IMR-90 (cell line): ENCODE measurements around the gene MIER3. TPM values are rescaled to one million over a fixed set of nuclear protein-coding genes. Genes with fewer than 3 reads are reported as not detected.

Experiments used
- ATAC-seq: fragments of 200-7000 bp; cut with Tn5 transposase; 2 replicates; pipeline ENCODE4 v1.9.1; 2020; ENCODE audit warnings: low read depth, mild to moderate bottlenecking, moderate library complexity
- BruUV-seq: library from RNA; stranded (reverse); fragments of 400-500 nt; replicated peaks from 2 replicates; lab custom pipeline; 2021; lab: Mats Ljungman, UMichigan
- CTCF ChIA-PET: fragments of 300-600 bp; formaldehyde crosslinking; extraction: SDS; loops from one replicate; lab custom pipeline; 2021; ENCODE audit warnings: antibody characterized with exemption; lab: Yijun Ruan, JAX
- POLR2A ChIA-PET: fragments of 300-600 bp; sonication (Branson Sonifier 250); formaldehyde crosslinking; loops from one replicate; lab custom pipeline; 2022; ENCODE audit warnings: antibody characterized with exemption; ENCODE audit not compliant: unreplicated experiment; lab: Charles Lee
- DNase-seq: peaks from one replicate; pipeline ENCODE4 v3.0.0; 2013
- H2AFZ ChIP-seq: replicated peaks from 2 replicates; pipeline ENCODE3; 2013; ENCODE audit warnings: low read length, mild to moderate bottlenecking; ENCODE audit not compliant: poor library complexity
- H2AK5ac ChIP-seq: 2 replicates; pipeline ENCODE4 v1.6.1; 2013; ENCODE audit warnings: low read depth, low read length, inconsistent platforms
- H2AK9ac ChIP-seq: replicated peaks from 2 replicates; pipeline ENCODE3; 2013; ENCODE audit warnings: mild to moderate bottlenecking, low read depth, low read length, moderate library complexity; ENCODE audit not compliant: poor library complexity
- H2BK120ac ChIP-seq: 2 replicates; pipeline ENCODE4 v1.6.1; 2013; ENCODE audit warnings: low read depth, low read length, inconsistent platforms
- H2BK15ac ChIP-seq: 3 replicates; pipeline ENCODE4 v1.6.1; 2013; ENCODE audit warnings: low read depth, low read length, inconsistent platforms
- H2BK20ac ChIP-seq: 2 replicates; pipeline ENCODE4 v1.6.1; 2013; ENCODE audit warnings: low read depth, mild to moderate bottlenecking, inconsistent platforms, low read length, moderate library complexity
- H2BK5ac ChIP-seq: 2 replicates; pipeline ENCODE4 v1.6.1; 2013; ENCODE audit warnings: mild to moderate bottlenecking, low read depth, low read length, inconsistent platforms; ENCODE audit not compliant: poor library complexity, severe bottlenecking
- H3K14ac ChIP-seq: replicated peaks from 2 replicates; pipeline ENCODE4 v1.6.1; 2013; ENCODE audit warnings: low read depth, low read length, inconsistent platforms
- H3K18ac ChIP-seq: 2 replicates; pipeline ENCODE4 v1.6.1; 2013; ENCODE audit warnings: low read depth, low read length, control low read depth
- H3K23ac ChIP-seq: 2 replicates; pipeline ENCODE4 v1.6.1; 2013; ENCODE audit warnings: low read depth, low read length, inconsistent platforms
- H3K27ac ChIP-seq: 2 replicates; pipeline ENCODE4 v1.5.1; 2013; ENCODE audit warnings: mild to moderate bottlenecking, control low read depth, low read length; ENCODE audit not compliant: insufficient read depth
- H3K27me3 ChIP-seq: 2 replicates; pipeline ENCODE4 v1.6.1; 2013; ENCODE audit warnings: low read length; ENCODE audit not compliant: control insufficient read depth, insufficient read depth
- H3K36me3 ChIP-seq: 2 replicates; pipeline ENCODE4 v1.6.1; 2013; ENCODE audit warnings: low read length, mixed read lengths; ENCODE audit not compliant: control insufficient read depth, insufficient read depth
- H3K4ac ChIP-seq: 2 replicates; pipeline ENCODE4 v1.6.1; 2013; ENCODE audit warnings: low read depth, low read length, inconsistent platforms
- H3K4me1 ChIP-seq: 2 replicates; pipeline ENCODE4 v1.6.1; 2013; ENCODE audit warnings: low read length, mixed read lengths; ENCODE audit not compliant: control insufficient read depth, insufficient read depth
- H3K4me2 ChIP-seq: 2 replicates; pipeline ENCODE4 v1.6.1; 2013; ENCODE audit warnings: low read depth, mild to moderate bottlenecking, control low read depth, low read length, moderate library complexity
- H3K4me3 ChIP-seq: 2 replicates; pipeline ENCODE4 v1.5.1; 2013; ENCODE audit warnings: low read depth, mild to moderate bottlenecking, control low read depth, low read length, moderate library complexity; ENCODE audit not compliant: insufficient read depth
- H3K56ac ChIP-seq: 2 replicates; pipeline ENCODE4 v1.6.1; 2013; ENCODE audit warnings: low read length, inconsistent platforms; ENCODE audit not compliant: insufficient read depth; ENCODE audit errors: extremely low read depth
- H3K79me1 ChIP-seq, 2 experiments: 2 replicates each; pipeline ENCODE4 v1.6.1; 2013; ENCODE audit warnings: low read length in 2 of 2, inconsistent platforms in 1 of 2, low read depth in 1 of 2
- H3K9ac ChIP-seq: 2 replicates; pipeline ENCODE4 v1.6.1; 2013; ENCODE audit warnings: low read depth, low read length, control low read depth
- H3K9me1 ChIP-seq: 2 replicates; pipeline ENCODE4 v1.6.1; 2013; ENCODE audit warnings: low read length, inconsistent platforms; ENCODE audit not compliant: insufficient read depth
- H3K9me3 ChIP-seq: 2 replicates; pipeline ENCODE4 v1.6.1; 2013; ENCODE audit warnings: low read length; ENCODE audit not compliant: control insufficient read depth, insufficient read depth
- H4K20me1 ChIP-seq: 2 replicates; pipeline ENCODE4 v1.6.1; 2013; ENCODE audit warnings: low read length, inconsistent platforms; ENCODE audit not compliant: insufficient read depth
- H4K5ac ChIP-seq: 2 replicates; pipeline ENCODE4 v1.6.1; 2013; ENCODE audit warnings: mild to moderate bottlenecking, low read depth, low read length, control low read depth
- H4K8ac ChIP-seq, 2 experiments: 2 replicates each; pipeline ENCODE4 v1.6.1; 2013; ENCODE audit warnings: low read depth in 2 of 2, low read length in 2 of 2, control low read depth in 1 of 2, inconsistent platforms in 1 of 2
- H4K91ac ChIP-seq: 2 replicates; pipeline ENCODE4 v1.6.1; 2013; ENCODE audit warnings: low read depth, low read length, inconsistent platforms; ENCODE audit not compliant: insufficient read depth
- BHLHE40 ChIP-seq: fragments of 150-350 bp; IDR thresholded peaks from 2 replicates; pipeline ENCODE4 v1.6.1; 2016; ENCODE audit warnings: mild to moderate bottlenecking, low read depth, low read length
- CEBPB ChIP-seq: IDR thresholded peaks from 2 replicates; pipeline ENCODE4 v1.6.1; 2012; ENCODE audit warnings: low read depth, low read length, improper control_type of control experiment
- CHD1 ChIP-seq: IDR thresholded peaks from 2 replicates; pipeline ENCODE4 v1.6.1; 2012; ENCODE audit warnings: low read depth, low read length, improper control_type of control experiment
- FOS ChIP-seq: fragments of 150-350 bp; IDR thresholded peaks from 2 replicates; pipeline ENCODE4 v1.6.1; 2016; ENCODE audit warnings: low read depth, low read length
- MAFK ChIP-seq: IDR thresholded peaks from 2 replicates; pipeline ENCODE4 v1.6.1; 2012; ENCODE audit warnings: low read depth, low read length, improper control_type of control experiment
- MAZ ChIP-seq: IDR thresholded peaks from 2 replicates; pipeline ENCODE4 v1.6.1; 2012; ENCODE audit warnings: low read depth, mild to moderate bottlenecking, low read length, improper control_type of control experiment, moderate library complexity, borderline replicate concordance
- MXI1 ChIP-seq: IDR thresholded peaks from 2 replicates; pipeline ENCODE4 v1.6.1; 2012; ENCODE audit warnings: low read depth, mild to moderate bottlenecking, low read length, moderate library complexity, borderline replicate concordance
- NFE2L2 ChIP-seq: fragments of 150-350 bp; IDR thresholded peaks from 2 replicates; pipeline ENCODE4 v1.6.1; 2016; ENCODE audit warnings: low read depth, mild to moderate bottlenecking, low read length
- POLR2A ChIP-seq: IDR thresholded peaks from 2 replicates; pipeline ENCODE4 v1.6.1; 2012; ENCODE audit warnings: mild to moderate bottlenecking, low read depth, low read length
- RAD21 ChIP-seq: IDR thresholded peaks from 2 replicates; pipeline ENCODE4 v1.6.1; 2012; ENCODE audit warnings: low read length, improper control_type of control experiment
- RCOR1 ChIP-seq: IDR thresholded peaks from 2 replicates; pipeline ENCODE4 v1.6.1; 2012; ENCODE audit warnings: mild to moderate bottlenecking, low read length, improper control_type of control experiment; ENCODE audit not compliant: insufficient replicate concordance
- RFX5 ChIP-seq: IDR thresholded peaks from 2 replicates; pipeline ENCODE4 v1.8.0; 2012; ENCODE audit warnings: low read depth, mild to moderate bottlenecking, low read length, moderate library complexity
- SMC3 ChIP-seq: fragments of 150-350 bp; IDR thresholded peaks from 2 replicates; pipeline ENCODE4 v1.6.1; 2016; ENCODE audit warnings: low read depth, mild to moderate bottlenecking, antibody characterized with exemption, low read length, moderate library complexity
- WGBS, 2 experiments: methylation state at CpG; one replicate each; pipeline versions ENCODE4 v1.1.5 to v1.1.7; 2013; ENCODE audit warnings: missing lambda C conversion rate in 2 of 2; ENCODE audit not compliant: insufficient read length in 1 of 2; ENCODE audit errors: extremely low coverage in 2 of 2; 5-methylcytosine and 5-hydroxymethylcytosine counted together
- dilution Hi-C: fragments of 300-500 bp; cut with HindIII; formaldehyde crosslinking; loops from one replicate; pipeline ENCODE4 v1.14.3; 2018; ENCODE audit warnings: low sequenced_read_pairs; ENCODE audit not compliant: unreplicated experiment
- in situ Hi-C: fragments of 300-500 bp; cut with MboI; formaldehyde crosslinking; loops from 3 replicates; pipeline ENCODE4 v1.14.3; 2019; ENCODE audit warnings: low sequenced_read_pairs, inconsistent platforms, mixed read lengths
- intact Hi-C: fragments of 100-400 bp; cut with micrococcal nuclease; formaldehyde crosslinking; loops from 2 replicates; pipeline ENCODE4 v1.10.0; 2022
- polyA plus RNA-seq, 3 experiments: library from polyadenylated mRNA; depleted of rRNA; stranded (reverse); fragments of >200 nt; gene quantifications; 2 replicates each; pipeline ENCODE4 v1.2.3, GENCODE V29; 2012; ENCODE audit warnings: low replicate concordance in 1 of 3
- total RNA-seq: library from RNA; depleted of rRNA; stranded (reverse); fragments of >200 nt; gene quantifications from 2 replicates; pipeline ENCODE4 v1.2.3, GENCODE V29; 2012
- TF ChIP-seq, protein P1 (sequence below): conservative IDR thresholded peaks from 2 replicates; pipeline ENCODE4 v1.5.1; 2012; ENCODE audit warnings: mild to moderate bottlenecking, low read depth, low read length, improper control_type of control experiment
- TF ChIP-seq, protein P2 (sequence below): fragments of 150-350 bp; IDR thresholded peaks from 2 replicates; pipeline ENCODE4 v1.6.1; 2016; ENCODE audit warnings: low read depth, mild to moderate bottlenecking, low read length, moderate library complexity, borderline replicate concordance
- TF ChIP-seq, protein P3 (sequence below): fragments of 150-350 bp; IDR thresholded peaks from 2 replicates; pipeline ENCODE4 v1.6.1; 2017; ENCODE audit warnings: mild to moderate bottlenecking, antibody characterized with exemption, low read length, low read depth

The MIER3 gene
- total and polyA plus RNA-seq, 2 of the 4 experiments (the other 2 are of a cell fraction), result 6.4 to 22.9 TPM

DNA sequence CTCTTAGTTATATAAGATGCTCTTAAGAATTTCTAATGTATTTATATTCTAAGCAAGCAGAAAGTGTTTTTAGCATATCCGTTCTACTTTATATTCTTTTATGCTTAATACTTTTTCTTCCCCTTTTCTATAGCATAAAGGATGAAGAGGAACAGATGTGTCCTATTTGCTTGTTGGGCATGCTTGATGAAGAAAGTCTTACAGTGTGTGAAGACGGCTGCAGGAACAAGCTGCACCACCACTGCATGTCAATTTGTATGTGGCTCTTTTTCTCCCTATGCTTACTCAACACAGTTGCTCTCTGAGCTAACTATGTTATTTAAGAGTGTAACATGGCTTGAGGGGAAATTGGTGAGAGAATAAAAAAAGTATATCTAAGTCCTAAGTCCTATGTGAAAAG, 80.1 kb downstream of the MIER3 start:
- Histone ChIP-seq H3K27me3 (no peaks in the 10 kb centered on the region), H2BK20ac (no peak overlapping the region), H3K23ac (no peak overlapping the region), H3K56ac (no peak overlapping the region), H3K79me1 (peaks cover 6 to 12% of the 10 kb centered on the region in 2 experiments), H3K9ac (no peak overlapping the region), H4K8ac (no peak overlapping the region), H4K20me1 (no peaks in the 10 kb centered on the region; the same call in 1 of the 2 replicates), H3K4ac (no peak overlapping the region), H2AK5ac (no peak overlapping the region), H2AK9ac (no peak overlapping the region), H3K4me2 (no peak overlapping the region), H3K9me3 (no peaks in the 10 kb centered on the region), H2BK15ac (no peak overlapping the region), H3K36me3 (peaks cover 33% of the 10 kb centered on the region), H3K9me1 (no peaks in the 10 kb centered on the region; the same call in 1 of the 2 replicates), H2AFZ (no peak overlapping the region), H3K27ac (no peak overlapping the region), H3K4me3 (no peak overlapping the region), H3K4me1 (no peaks in the 10 kb centered on the region), H4K5ac (no peak overlapping the region), H3K18ac (no peak overlapping the region), H2BK120ac (no peak overlapping the region), H4K91ac (no peak overlapping the region), H2BK5ac (no peak overlapping the region), H3K14ac (no peak overlapping the region)
- dilution Hi-C loops, result no loop called here
- TF ChIP-seq, protein P1, sequence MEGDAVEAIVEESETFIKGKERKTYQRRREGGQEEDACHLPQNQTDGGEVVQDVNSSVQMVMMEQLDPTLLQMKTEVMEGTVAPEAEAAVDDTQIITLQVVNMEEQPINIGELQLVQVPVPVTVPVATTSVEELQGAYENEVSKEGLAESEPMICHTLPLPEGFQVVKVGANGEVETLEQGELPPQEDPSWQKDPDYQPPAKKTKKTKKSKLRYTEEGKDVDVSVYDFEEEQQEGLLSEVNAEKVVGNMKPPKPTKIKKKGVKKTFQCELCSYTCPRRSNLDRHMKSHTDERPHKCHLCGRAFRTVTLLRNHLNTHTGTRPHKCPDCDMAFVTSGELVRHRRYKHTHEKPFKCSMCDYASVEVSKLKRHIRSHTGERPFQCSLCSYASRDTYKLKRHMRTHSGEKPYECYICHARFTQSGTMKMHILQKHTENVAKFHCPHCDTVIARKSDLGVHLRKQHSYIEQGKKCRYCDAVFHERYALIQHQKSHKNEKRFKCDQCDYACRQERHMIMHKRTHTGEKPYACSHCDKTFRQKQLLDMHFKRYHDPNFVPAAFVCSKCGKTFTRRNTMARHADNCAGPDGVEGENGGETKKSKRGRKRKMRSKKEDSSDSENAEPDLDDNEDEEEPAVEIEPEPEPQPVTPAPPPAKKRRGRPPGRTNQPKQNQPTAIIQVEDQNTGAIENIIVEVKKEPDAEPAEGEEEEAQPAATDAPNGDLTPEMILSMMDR, result no peak
- TF ChIP-seq MAZ (no peak), RFX5 (no peak), FOS (no peak), SMC3 (no peak), CHD1 (no peak), RAD21 (no peak), NFE2L2 (no peak), RCOR1 (no peak), POLR2A (no peak), MAFK (no peak), MXI1 (no peak), BHLHE40 (no peak), CEBPB (no peak)
- TF ChIP-seq, protein P2, sequence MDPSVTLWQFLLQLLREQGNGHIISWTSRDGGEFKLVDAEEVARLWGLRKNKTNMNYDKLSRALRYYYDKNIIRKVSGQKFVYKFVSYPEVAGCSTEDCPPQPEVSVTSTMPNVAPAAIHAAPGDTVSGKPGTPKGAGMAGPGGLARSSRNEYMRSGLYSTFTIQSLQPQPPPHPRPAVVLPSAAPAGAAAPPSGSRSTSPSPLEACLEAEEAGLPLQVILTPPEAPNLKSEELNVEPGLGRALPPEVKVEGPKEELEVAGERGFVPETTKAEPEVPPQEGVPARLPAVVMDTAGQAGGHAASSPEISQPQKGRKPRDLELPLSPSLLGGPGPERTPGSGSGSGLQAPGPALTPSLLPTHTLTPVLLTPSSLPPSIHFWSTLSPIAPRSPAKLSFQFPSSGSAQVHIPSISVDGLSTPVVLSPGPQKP, result no peak
- TF ChIP-seq, protein P3, sequence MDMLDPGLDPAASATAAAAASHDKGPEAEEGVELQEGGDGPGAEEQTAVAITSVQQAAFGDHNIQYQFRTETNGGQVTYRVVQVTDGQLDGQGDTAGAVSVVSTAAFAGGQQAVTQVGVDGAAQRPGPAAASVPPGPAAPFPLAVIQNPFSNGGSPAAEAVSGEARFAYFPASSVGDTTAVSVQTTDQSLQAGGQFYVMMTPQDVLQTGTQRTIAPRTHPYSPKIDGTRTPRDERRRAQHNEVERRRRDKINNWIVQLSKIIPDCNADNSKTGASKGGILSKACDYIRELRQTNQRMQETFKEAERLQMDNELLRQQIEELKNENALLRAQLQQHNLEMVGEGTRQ, result no peak
- intact Hi-C loops, result loop anchor here (5.0 to 10.0 kb wide), 2 partner anchors 56 to 1587 kb away; no protein-coding TSS in a partner anchor
- BruUV-seq, result no TSS peak
- in situ Hi-C loops, result no loop called here
- WGBS, 2 experiments, result 80% methylated on average over 1 of the region's 2 CpGs; no CpG with 5 or more reads in 1 of the 2 experiments
- POLR2A ChIA-PET, result no interaction called here
- no peak for ATAC-seq
- DNase-seq, result no peak
- CTCF ChIA-PET, result no interaction called here
